ENCODE results near the gene PPP1R37.

The PPP1R37 gene

GRCh38 chr19:45092747-45093678 lies at the start of gene PPP1R37:
PPP1R37 (plus strand) TSS chr19:45093179; CDS start chr19:45093326, 147 bp downstream.
- DNase-seq (ENCODE audit: extremely low read depth in 1 of 2, low read depth in 1 of 2): peak; percentile 78 to 88

DNA sequence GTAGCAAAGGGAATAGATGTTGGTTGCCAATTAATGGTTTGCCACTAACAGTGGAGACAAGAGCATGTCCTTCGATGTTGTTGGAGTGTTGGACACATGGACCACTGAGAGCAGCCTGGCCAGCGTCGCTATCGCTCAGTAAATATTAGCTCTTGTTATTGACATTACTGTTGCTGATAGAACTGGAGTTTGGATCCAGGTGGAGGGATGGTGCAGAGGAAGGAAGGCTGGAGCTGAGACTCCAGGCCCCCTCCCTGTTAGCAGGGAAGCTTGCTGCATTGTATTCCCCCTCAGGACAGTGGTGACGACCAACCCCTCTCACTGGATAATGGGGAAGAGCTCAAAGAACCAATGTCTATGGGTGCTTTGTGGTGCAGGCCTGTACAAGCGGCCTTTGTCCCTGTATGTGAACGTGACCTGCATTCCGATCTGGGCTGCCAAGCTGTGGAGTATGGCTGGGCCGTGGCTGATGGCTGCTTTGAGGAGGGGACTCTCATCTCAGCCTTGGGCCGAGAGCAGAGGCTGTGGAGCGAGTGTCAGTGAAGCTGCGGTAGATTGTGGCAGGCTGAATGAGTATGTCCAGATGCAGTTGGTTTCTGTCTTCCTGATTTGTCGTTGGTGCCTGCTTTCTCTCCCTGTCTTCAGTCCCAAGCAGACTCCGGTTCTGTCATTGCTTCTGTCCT lies 47.2 kb upstream of the PPP1R37 start:
- DNase-seq (ENCODE audit: extremely low read depth in 1 of 2, low read depth in 1 of 2): no peak

- DNase-seq (ENCODE audit: extremely low read depth in 1 of 2, low read depth in 1 of 2): no peak
Observed at GRCh38 chr19:45046355-45046754, 46.6 kb upstream of the PPP1R37 start.

- no peak for DNase-seq (ENCODE audit: extremely low read depth in 1 of 2, low read depth in 1 of 2)
Observed at GRCh38 chr19:45047188-45047797, 45.7 kb upstream of the PPP1R37 start.

DNA sequence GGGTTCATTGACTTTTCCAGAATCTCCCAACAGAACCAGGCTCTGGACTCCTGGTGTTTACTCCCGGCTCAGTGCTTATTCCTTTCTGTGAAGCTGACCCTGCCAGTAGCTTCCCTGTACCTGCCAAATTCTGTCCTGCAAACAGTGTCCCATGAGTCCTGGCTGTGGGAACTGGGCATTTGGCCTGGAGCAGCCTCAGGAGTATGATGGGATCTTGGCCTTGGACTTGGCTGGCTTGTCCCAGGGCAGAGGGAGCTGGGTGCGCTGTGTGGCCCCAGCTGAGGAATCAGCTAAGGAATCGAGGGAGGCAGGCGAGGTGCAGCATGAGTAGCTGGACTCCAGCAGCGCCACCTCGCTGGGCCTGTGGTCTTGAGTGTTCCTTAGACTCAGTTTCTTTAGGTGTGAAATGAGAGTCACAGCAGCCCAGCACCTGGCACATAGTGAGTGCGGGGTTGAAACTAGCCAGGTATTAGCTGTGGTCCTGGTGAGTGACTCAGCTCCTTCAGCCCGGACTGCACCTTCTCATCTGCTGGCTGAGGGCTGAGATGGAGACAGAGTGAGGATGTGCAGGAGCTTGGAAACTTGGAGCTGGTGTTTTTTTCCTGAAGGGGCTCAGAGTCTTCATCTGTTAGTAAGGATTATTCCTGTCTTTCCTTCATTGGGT lies 43.8 kb upstream of the PPP1R37 start:
- no peak for DNase-seq (ENCODE audit: extremely low read depth in 1 of 2, low read depth in 1 of 2)

DNA sequence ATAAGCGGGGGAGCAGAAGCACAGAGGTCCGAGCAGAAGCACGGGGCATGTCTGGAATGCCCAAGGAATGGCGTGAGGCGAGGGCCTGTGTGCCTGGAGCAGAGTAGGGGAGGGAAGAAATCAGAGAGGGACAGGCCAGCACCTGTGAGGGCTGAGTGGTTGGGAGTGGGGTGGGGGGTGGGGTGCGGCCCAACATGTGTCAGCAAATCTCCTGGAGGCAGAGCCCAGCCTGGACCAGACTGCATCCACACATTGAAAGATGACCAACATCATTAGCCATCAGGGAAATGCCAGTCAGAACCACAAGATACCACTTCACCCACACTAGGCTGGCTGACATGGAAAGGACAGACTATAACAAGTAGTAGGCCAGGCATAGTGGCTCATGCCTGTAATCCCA lies 42.9 kb upstream of the PPP1R37 start:
- DNase-seq (ENCODE audit: extremely low read depth in 1 of 2, low read depth in 1 of 2): no peak

- DNase-seq (ENCODE audit: extremely low read depth in 1 of 2, low read depth in 1 of 2): no peak
Observed at GRCh38 chr19:45051929-45052579, 40.9 kb upstream of the PPP1R37 start.

- no peak for DNase-seq (ENCODE audit: extremely low read depth in 1 of 2, low read depth in 1 of 2)
Observed at GRCh38 chr19:45056831-45057230, 36.1 kb upstream of the PPP1R37 start.

GRCh38 chr19:45057444-45057843 lies 35.5 kb upstream of the PPP1R37 start:
- no peak for DNase-seq (ENCODE audit: extremely low read depth in 1 of 2, low read depth in 1 of 2)

- no peak for DNase-seq (ENCODE audit: extremely low read depth in 1 of 2, low read depth in 1 of 2)
Observed at GRCh38 chr19:45058622-45059159, 34.3 kb upstream of the PPP1R37 start.

DNA sequence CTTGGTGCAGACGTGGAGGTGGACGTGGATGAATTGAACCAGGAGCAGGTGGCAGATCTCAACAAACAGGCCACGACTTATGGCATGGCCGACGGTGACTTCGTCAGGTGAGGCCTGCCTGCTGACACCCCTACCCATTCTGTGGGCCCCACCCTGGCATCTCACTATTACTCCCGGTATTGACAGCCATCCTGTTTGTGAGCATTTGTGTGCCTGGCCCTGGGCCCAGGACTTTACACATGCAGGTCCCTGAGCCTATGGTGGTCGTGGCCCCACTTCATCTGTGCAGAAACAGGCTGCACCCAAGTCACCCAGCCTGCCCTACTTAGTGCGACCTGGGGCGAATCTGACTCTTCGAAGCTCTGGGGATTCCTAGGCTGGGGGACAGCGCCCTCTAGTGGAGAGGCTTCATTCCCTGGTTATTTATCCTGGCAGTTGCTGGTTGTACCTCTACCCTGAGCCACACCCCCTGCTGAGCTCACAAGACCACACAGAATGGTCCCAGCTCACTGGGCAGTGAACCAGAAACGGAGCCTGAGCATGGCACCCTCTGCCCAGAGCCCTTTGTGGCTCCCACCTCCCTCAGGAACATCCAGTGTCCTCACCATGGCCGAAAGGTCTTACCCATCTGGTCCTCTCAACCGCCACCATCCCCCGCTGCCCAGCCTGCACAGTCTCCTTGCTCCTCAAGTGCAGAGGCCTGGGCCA lies 33.6 kb upstream of the PPP1R37 start:
- DNase-seq (ENCODE audit: extremely low read depth in 1 of 2, low read depth in 1 of 2): peak; percentile 53 to 68

DNA sequence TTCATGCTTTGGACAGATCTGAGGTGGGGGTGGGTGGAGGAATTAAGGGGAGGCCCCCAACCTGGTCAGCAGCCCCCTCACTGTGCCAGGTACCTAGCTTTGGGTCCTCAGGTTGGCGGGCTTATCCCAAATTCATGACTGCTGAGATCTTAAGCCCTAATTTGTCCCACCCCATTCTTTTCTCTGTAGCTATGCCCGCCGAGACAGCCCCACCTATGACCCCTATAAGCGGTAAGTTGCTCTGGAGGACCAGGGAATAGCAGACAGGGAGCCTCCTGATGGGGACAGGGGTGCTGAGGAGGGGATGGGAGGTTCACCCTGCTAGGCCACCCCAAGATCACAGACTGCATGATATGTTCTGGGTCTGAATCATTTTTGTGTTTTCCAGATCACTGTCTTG lies 31.0 kb upstream of the PPP1R37 start:
- no peak for DNase-seq (ENCODE audit: extremely low read depth in 1 of 2, low read depth in 1 of 2)

- no peak for DNase-seq (ENCODE audit: extremely low read depth in 1 of 2, low read depth in 1 of 2)
Observed at GRCh38 chr19:45063851-45064801, 28.9 kb upstream of the PPP1R37 start.

- DNase-seq (ENCODE audit: extremely low read depth in 1 of 2, low read depth in 1 of 2): no peak
Observed at GRCh38 chr19:45066921-45067661, 25.9 kb upstream of the PPP1R37 start.

DNA sequence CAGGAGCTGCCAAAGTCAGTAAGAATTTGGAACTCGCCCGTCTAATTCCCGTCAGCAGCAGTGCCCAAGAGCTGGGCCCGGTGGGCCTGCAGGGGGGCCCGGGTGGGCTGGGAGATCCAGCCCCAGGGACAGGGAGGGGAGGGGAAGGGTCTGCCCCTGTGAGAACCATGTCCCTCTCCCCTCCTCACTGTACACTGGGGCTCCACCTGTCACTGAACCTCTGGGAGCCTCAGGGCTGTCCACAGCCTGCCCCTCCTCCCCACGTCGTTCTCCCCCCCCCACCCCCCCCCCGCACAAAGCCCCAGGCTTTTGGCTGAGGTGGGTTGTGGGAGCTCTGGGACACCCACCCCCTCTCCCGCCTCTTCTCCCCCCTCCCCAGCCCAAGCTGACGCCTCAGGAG lies 24.9 kb upstream of the PPP1R37 start:
- no peak for DNase-seq (ENCODE audit: extremely low read depth in 1 of 2, low read depth in 1 of 2)

- DNase-seq (ENCODE audit: extremely low read depth in 1 of 2, low read depth in 1 of 2): no peak
Observed at GRCh38 chr19:45069056-45069455, 23.9 kb upstream of the PPP1R37 start.

DNA sequence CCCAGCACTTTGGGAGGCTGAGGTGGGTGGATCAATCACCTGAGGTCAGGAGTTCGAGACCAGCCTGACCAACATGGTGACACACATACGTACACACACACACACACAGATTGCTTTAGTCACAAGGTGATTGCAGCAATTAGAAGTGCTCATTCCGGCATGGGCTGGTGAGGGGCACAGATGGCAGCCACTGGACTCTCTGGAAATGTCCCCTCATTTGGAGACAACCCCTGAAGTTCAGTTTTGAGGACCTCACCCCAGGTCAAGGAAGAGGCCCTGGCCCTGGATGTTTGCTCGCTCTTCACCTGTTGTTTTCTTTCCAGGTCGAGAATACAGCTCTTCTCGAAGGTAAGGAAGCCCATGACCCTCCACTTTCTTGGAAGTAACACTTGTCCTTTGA lies 22.8 kb upstream of the PPP1R37 start:
- no peak for DNase-seq (ENCODE audit: extremely low read depth in 1 of 2, low read depth in 1 of 2)

Data from stimulated activated CD8-positive, alpha-beta memory T cell treated with anti-CD3 and anti-CD28 coated beads, Interleukin-7, amount 100 ng/mL, for 48 hours (primary cell).